ENCODE measurements around the gene PPM1F.
"Not testable (repeated sequence)": the region's sequence is repeated elsewhere in the genome, so short reads cannot be mapped to it uniquely, and the experiment has no call there.

Gene PPM1F

GRCh38 chr22:21881841-21882753, 70.6 kb downstream of the PPM1F start:
- Histone ChIP-seq H3K4me3 (ENCODE audit: low read depth, low read length) (no peak overlapping the region), H3K9me3 (no peaks in the 10 kb centered on the region), H3K27me3 (no peaks in the 10 kb centered on the region; the same call in 1 of the 2 replicates), H3K4me1 (0 out of 2 replicates have a peak, but pooled peaks cover 1% of the 10 kb centered on the region), H3K36me3 (no peaks in the 10 kb centered on the region)
- TF ChIP-seq CTCF (IDR thresholded peaks at IDR 0.05; ENCODE audit: low read depth, low read length), result no peak
- DNase-seq, result no peak

- no peak for TF ChIP-seq CTCF (IDR thresholded peaks at IDR 0.05; ENCODE audit: low read depth, low read length)
- H3K9me3 ChIP-seq, result no peaks in the 10 kb centered on the region
- H3K36me3 ChIP-seq, result no peaks in the 10 kb centered on the region
- no peak for DNase-seq
- H3K27me3 ChIP-seq, result no peaks in the 10 kb centered on the region; the same call in 1 of the 2 replicates
- peaks cover 8% of the 10 kb centered on the region; the same call in 1 of the 2 replicates for H3K4me1 ChIP-seq
- no peak overlapping the region for H3K4me3 ChIP-seq (ENCODE audit: low read depth, low read length)
Measured at GRCh38 chr22:21876486-21877176, 76.0 kb downstream of the PPM1F start.

GRCh38 chr22:21874953-21875352, 77.7 kb downstream of the PPM1F start:
- not testable (repeated sequence) for H3K4me3 ChIP-seq (ENCODE audit: low read depth, low read length); H3K9me3 ChIP-seq; H3K27me3 ChIP-seq; DNase-seq; H3K4me1 ChIP-seq; H3K36me3 ChIP-seq

GRCh38 chr22:21873619-21874018, 79.0 kb downstream of the PPM1F start:
- no peaks in the 10 kb centered on the region for H3K36me3 ChIP-seq
- DNase-seq, result no peak
- H3K4me3 ChIP-seq (ENCODE audit: low read depth, low read length), result no peak overlapping the region
- no peaks in the 10 kb centered on the region for H3K27me3 ChIP-seq
- no peak for TF ChIP-seq CTCF (IDR thresholded peaks at IDR 0.05; ENCODE audit: low read depth, low read length)
- peaks cover 8% of the 10 kb centered on the region; the same call in 1 of the 2 replicates for H3K4me1 ChIP-seq
- H3K9me3 ChIP-seq, result no peaks in the 10 kb centered on the region

- H3K4me1 ChIP-seq, result not testable (repeated sequence)
Measured at GRCh38 chr22:21872741-21873140, 79.9 kb downstream of the PPM1F start.

More at GRCh38 chr22:21872741-21873140, 79.9 kb downstream of the PPM1F start:
- not testable (repeated sequence) for DNase-seq; H3K36me3 ChIP-seq; H3K4me3 ChIP-seq (ENCODE audit: low read depth, low read length); H3K27me3 ChIP-seq; H3K9me3 ChIP-seq

Data from BE2C (cell line).